Panc1 (cell line): Measurements from ENCODE around the gene KCNIP4. TPM values are rescaled to one million over a fixed set of nuclear protein-coding genes. Genes with fewer than 3 reads are reported as not detected.

ENCODE experiments used
- ATAC-seq: fragments of 200-7000 bp; cut with Tn5 transposase; 2 replicates; pipeline ENCODE4 v1.9.1; 2020; ENCODE audit warnings: mild to moderate bottlenecking, moderate library complexity
- BruUV-seq: library from RNA; stranded (reverse); fragments of 400-500 nt; replicated peaks from 2 replicates; lab custom pipeline; 2021; lab: Mats Ljungman, UMichigan
- CTCF ChIA-PET: fragments of 300-600 bp; sonication (Branson Sonifier 250); formaldehyde crosslinking; loops from one replicate; lab custom pipeline; 2022; ENCODE audit warnings: antibody characterized with exemption; lab: Charles Lee
- POLR2A ChIA-PET: fragments of 300-600 bp; sonication (Branson Sonifier 250); formaldehyde crosslinking; loops from one replicate; lab custom pipeline; 2022; ENCODE audit warnings: antibody characterized with exemption; lab: Charles Lee
- DNase-seq: peaks from one replicate; pipeline ENCODE4 v3.0.0-alpha.2; 2010; ENCODE audit warnings: low read depth, low spot score
- H3K27ac ChIP-seq: 2 replicates; pipeline ENCODE4 v1.5.1; 2011; ENCODE audit warnings: mild to moderate bottlenecking, low read length, inconsistent platforms
- H3K27me3 ChIP-seq: fragments of 200-500 bp; sonication (Bioruptor generic); 2 replicates; pipeline ENCODE4 v1.6.0; 2014; ENCODE audit warnings: low read length, inconsistent platforms; ENCODE audit not compliant: control insufficient read depth, insufficient read depth
- H3K36me3 ChIP-seq: fragments of 200-500 bp; sonication (Bioruptor generic); 2 replicates; pipeline ENCODE4 v1.5.1; 2014; ENCODE audit warnings: inconsistent platforms, mild to moderate bottlenecking, low read length, moderate library complexity; ENCODE audit not compliant: control insufficient read depth, insufficient read depth
- H3K4me1 ChIP-seq: 2 replicates; pipeline ENCODE4 v1.5.1; 2011; ENCODE audit warnings: inconsistent platforms, mild to moderate bottlenecking, low read length, moderate library complexity; ENCODE audit not compliant: control insufficient read depth, insufficient read depth
- H3K4me3 ChIP-seq, 2 experiments: 2 replicates each; pipeline ENCODE4 v1.5.1; 2011 to 2012; ENCODE audit warnings: low read depth in 2 of 2, low read length in 2 of 2, mild to moderate bottlenecking in 2 of 2, inconsistent platforms in 1 of 2, moderate library complexity in 1 of 2
- H3K9me3 ChIP-seq: fragments of 200-500 bp; sonication (Bioruptor generic); 2 replicates; pipeline ENCODE4 v1.5.1; 2014; ENCODE audit warnings: low read depth, mild to moderate bottlenecking, inconsistent platforms, low read length, moderate library complexity; ENCODE audit not compliant: control insufficient read depth, insufficient read depth
- CTCF ChIP-seq: fragments of 450-650 bp; IDR thresholded peaks from 2 replicates; pipeline ENCODE4 v1.5.1; 2017; ENCODE audit warnings: mild to moderate bottlenecking
- POLR2AphosphoS5 ChIP-seq: IDR thresholded peaks from 2 replicates; pipeline ENCODE4 v1.6.1; 2012; ENCODE audit warnings: mild to moderate bottlenecking, low read depth, low read length, moderate library complexity
- REST ChIP-seq, 2 experiments: IDR thresholded peaks; 2 replicates each; pipeline ENCODE4 v1.6.1; 2011 to 2012; ENCODE audit warnings: low read depth in 2 of 2, control low read depth in 1 of 2, low read length in 1 of 2, mild to moderate bottlenecking in 1 of 2, moderate library complexity in 1 of 2; ENCODE audit not compliant: insufficient read depth in 1 of 2
- SIN3A ChIP-seq: IDR thresholded peaks from 2 replicates; pipeline ENCODE4 v1.6.1; 2012; ENCODE audit warnings: low read depth, mild to moderate bottlenecking, low read length, moderate library complexity, borderline replicate concordance; ENCODE audit not compliant: insufficient read depth
- TCF7L2 ChIP-seq: IDR thresholded peaks from 2 replicates; pipeline ENCODE4 v1.6.1; 2011; ENCODE audit warnings: mild to moderate bottlenecking, low read depth, low read length, inconsistent platforms
- in situ Hi-C: cut with HindIII; loops from 2 replicates; pipeline ENCODE4 v1.10.0; 2016; ENCODE audit warnings: low sequenced_read_pairs, low pct_unique_long_range_greater_than_20kb
- intact Hi-C: fragments of 100-400 bp; cut with micrococcal nuclease; formaldehyde crosslinking; loops from one replicate; pipeline ENCODE4 v1.10.0; 2022; ENCODE audit not compliant: unreplicated experiment
- total RNA-seq: library from RNA; stranded (reverse); gene quantifications from one replicate; pipeline ENCODE4 v1.2.1, GENCODE V29; 2021; ENCODE audit not compliant: unreplicated experiment

Gene KCNIP4
- total RNA-seq, 1 experiment from 2014 or later, result not detected

GRCh38 chr4:21126014-21126512, 822.5 kb downstream of the KCNIP4 start:
- intact Hi-C loops (no loop called here), in situ Hi-C loops (no loop called here)
- TF ChIP-seq SIN3A (no peak), POLR2AphosphoS5 (no peak), CTCF (no peak)
- DNase-seq (no peak), ATAC-seq (no peak)
- CTCF ChIA-PET, result no interaction called here
- no TSS peak for BruUV-seq
- no peaks in the 10 kb centered on the region for H3K4me1 ChIP-seq
- no peak overlapping the region for H3K4me3 ChIP-seq
- no peaks in the 10 kb centered on the region for H3K9me3 ChIP-seq
- no peaks in the 10 kb centered on the region for H3K36me3 ChIP-seq
- no peaks in the 10 kb centered on the region for H3K27me3 ChIP-seq
- H3K27ac ChIP-seq, result no peak overlapping the region
- POLR2A ChIA-PET, result no interaction called here

GRCh38 chr4:21118301-21118700, 830.3 kb downstream of the KCNIP4 start:
- ATAC-seq (no peak), DNase-seq (no peak)
- no peaks in the 10 kb centered on the region for H3K27me3 ChIP-seq
- no peaks in the 10 kb centered on the region for H3K36me3 ChIP-seq
- BruUV-seq, result no TSS peak
- POLR2A ChIA-PET, result no interaction called here
- CTCF ChIA-PET, result no interaction called here
- no peaks in the 10 kb centered on the region for H3K9me3 ChIP-seq
- H3K4me1 ChIP-seq, result no peaks in the 10 kb centered on the region
- no peak overlapping the region for H3K27ac ChIP-seq
- in situ Hi-C loops (no loop called here), intact Hi-C loops (no loop called here)
- no peak overlapping the region for H3K4me3 ChIP-seq
- TF ChIP-seq TCF7L2 (no peak), SIN3A (no peak), CTCF (no peak), REST (IDR thresholded peaks at IDR 0.05; ENCODE audit: insufficient read depth in 1 of 2, low read depth in 2 of 2, low read length in 1 of 2) (no peak), POLR2AphosphoS5 (no peak)
